ENCODE data around the gene ANKH.

DNA sequence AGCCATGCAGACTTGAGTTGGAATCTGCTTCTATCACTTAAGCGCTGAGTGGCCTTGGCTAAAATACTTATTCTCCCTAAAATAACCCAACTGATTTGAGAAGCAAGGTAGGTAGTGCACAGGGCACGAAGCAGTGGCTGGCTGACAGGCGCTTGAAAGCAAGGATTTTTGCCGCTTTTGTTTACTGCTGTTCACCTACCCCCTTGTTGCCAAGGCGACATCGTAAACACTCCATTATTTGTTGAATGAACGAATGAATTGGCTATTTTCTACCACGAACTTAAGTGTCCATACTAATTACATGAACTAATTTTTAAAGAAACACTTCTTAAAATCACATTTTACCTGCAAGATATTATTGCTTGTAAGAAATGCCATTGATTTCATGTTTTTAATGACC is 98.0 kb downstream of the ANKH start:
- TF ChIP-seq, protein P1, sequence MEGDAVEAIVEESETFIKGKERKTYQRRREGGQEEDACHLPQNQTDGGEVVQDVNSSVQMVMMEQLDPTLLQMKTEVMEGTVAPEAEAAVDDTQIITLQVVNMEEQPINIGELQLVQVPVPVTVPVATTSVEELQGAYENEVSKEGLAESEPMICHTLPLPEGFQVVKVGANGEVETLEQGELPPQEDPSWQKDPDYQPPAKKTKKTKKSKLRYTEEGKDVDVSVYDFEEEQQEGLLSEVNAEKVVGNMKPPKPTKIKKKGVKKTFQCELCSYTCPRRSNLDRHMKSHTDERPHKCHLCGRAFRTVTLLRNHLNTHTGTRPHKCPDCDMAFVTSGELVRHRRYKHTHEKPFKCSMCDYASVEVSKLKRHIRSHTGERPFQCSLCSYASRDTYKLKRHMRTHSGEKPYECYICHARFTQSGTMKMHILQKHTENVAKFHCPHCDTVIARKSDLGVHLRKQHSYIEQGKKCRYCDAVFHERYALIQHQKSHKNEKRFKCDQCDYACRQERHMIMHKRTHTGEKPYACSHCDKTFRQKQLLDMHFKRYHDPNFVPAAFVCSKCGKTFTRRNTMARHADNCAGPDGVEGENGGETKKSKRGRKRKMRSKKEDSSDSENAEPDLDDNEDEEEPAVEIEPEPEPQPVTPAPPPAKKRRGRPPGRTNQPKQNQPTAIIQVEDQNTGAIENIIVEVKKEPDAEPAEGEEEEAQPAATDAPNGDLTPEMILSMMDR (optimal IDR thresholded peaks at IDR 0.05 in 1 of 3, IDR thresholded peaks at IDR 0.05 in 1 of 3, conservative IDR thresholded peaks at IDR 0.05 in 1 of 3; ENCODE audit: extremely low read depth in 1 of 3, insufficient read depth in 2 of 3, low read length in 3 of 3), result no peak
- TF ChIP-seq EZH2 (IDR thresholded peaks at IDR 0.05; ENCODE audit: low read length), result no peak
